Osteoblast (primary cell): Measurements from ENCODE around the gene SPAG16. TPM values are rescaled to one million over a fixed set of nuclear protein-coding genes. Genes with fewer than 3 reads are reported as not detected.
A peak's percentile ranks its signal among the peaks of the same experiment; 100 is the strongest.

Experiments
- DNase-seq: peaks from one replicate; pipeline ENCODE4 v3.0.0; 2011; ENCODE audit warnings: low spot score, mixed read lengths; ENCODE audit not compliant: insufficient read length; ENCODE audit errors: missing footprints
- H2AFZ ChIP-seq: 2 replicates; pipeline ENCODE4 v1.6.0; 2011; ENCODE audit warnings: mild to moderate bottlenecking, low read length
- H3K27ac ChIP-seq: 2 replicates; pipeline ENCODE4 v1.5.1; 2011; ENCODE audit warnings: mild to moderate bottlenecking, low read depth, low read length, moderate library complexity
- H3K27me3 ChIP-seq: 2 replicates; pipeline ENCODE4 v1.6.0; 2012; ENCODE audit warnings: mild to moderate bottlenecking, control low read depth, inconsistent platforms, low read length, moderate library complexity; ENCODE audit not compliant: insufficient read depth
- H3K36me3 ChIP-seq: 2 replicates; pipeline ENCODE4 v1.5.1; 2011; ENCODE audit warnings: mild to moderate bottlenecking, low read length, control low read depth, moderate library complexity; ENCODE audit not compliant: insufficient read depth
- H3K4me1 ChIP-seq: 2 replicates; pipeline ENCODE4 v1.5.1; 2011; ENCODE audit warnings: mild to moderate bottlenecking, low read length, control low read depth, moderate library complexity; ENCODE audit not compliant: insufficient read depth
- H3K4me2 ChIP-seq: 2 replicates; pipeline ENCODE4 v1.6.0; 2011; ENCODE audit warnings: mild to moderate bottlenecking, low read length; ENCODE audit not compliant: insufficient read depth
- H3K4me3 ChIP-seq: fragments of 200-600 bp; sonication (generic); 3 replicates; pipeline ENCODE4 v1.5.1; 2012; ENCODE audit warnings: mild to moderate bottlenecking, low read length, inconsistent platforms; ENCODE audit not compliant: insufficient read depth
- H3K79me2 ChIP-seq: 2 replicates; pipeline ENCODE4 v1.6.0; 2012; ENCODE audit warnings: mild to moderate bottlenecking, low read length, control low read depth, inconsistent platforms; ENCODE audit not compliant: insufficient read depth
- H3K9me3 ChIP-seq: 2 replicates; pipeline ENCODE4 v1.5.1; 2011; ENCODE audit warnings: low read depth, low read length, control low read depth
- H4K20me1 ChIP-seq: 2 replicates; pipeline ENCODE4 v1.6.0; 2012; ENCODE audit warnings: mild to moderate bottlenecking, low read length, control low read depth; ENCODE audit not compliant: insufficient read depth
- CTCF ChIP-seq: IDR thresholded peaks from 2 replicates; pipeline ENCODE4 v1.5.1; 2011; ENCODE audit warnings: mild to moderate bottlenecking, low read depth, low read length, moderate library complexity; ENCODE audit errors: extremely low read depth
- total RNA-seq: library from RNA; depleted of rRNA; stranded (reverse); fragments of >200 nt; gene quantifications from 2 replicates; pipeline ENCODE4 v1.2.3, GENCODE V29; 2012

SPAG16 gene
- total RNA-seq, 1 donor = 47.8 TPM

- Histone ChIP-seq H3K9me3 (no peaks in the 10 kb centered on the region), H3K36me3 (no peaks in the 10 kb centered on the region), H2AFZ (no peak overlapping the region), H3K4me1 (no peaks in the 10 kb centered on the region), H3K27ac (peak overlapping the region; percentile 18), H3K4me3 (no peak overlapping the region), H3K79me2 (no peaks in the 10 kb centered on the region), H3K4me2 (peak overlapping the region; percentile 44), H3K27me3 (no peaks in the 10 kb centered on the region), H4K20me1 (no peaks in the 10 kb centered on the region)
- no peak for TF ChIP-seq CTCF
- DNase-seq = peak; percentile 11
These were observed 550.5 kb downstream of the SPAG16 start for GRCh38 chr2:213834746-213835145.

DNA sequence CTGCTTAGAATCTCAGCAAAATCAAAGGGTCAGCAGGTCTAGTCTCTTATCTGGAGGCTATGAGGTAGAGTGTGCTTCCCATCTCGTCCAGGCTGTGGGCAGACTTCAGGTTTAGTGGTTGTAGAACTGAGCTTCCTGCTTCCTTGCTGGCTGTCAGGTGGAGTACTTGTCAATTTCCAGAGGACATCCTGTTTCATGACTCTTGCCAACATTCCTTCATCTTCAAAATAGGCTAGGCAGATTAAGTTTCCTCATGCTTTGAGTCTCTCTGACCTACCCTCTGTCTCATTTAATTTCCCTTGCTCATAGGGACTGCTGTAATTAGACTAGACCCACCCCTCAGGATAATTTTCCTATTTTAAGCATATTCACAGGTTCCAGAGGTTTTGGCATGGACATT, 562.6 kb downstream of the SPAG16 start:
- DNase-seq = no peak
- Histone ChIP-seq H3K36me3 (no peaks in the 10 kb centered on the region), H3K4me2 (no peak overlapping the region), H3K79me2 (no peaks in the 10 kb centered on the region), H3K4me1 (no peaks in the 10 kb centered on the region), H3K27ac (no peak overlapping the region), H4K20me1 (no peaks in the 10 kb centered on the region), H3K9me3 (no peaks in the 10 kb centered on the region), H3K27me3 (no peaks in the 10 kb centered on the region), H2AFZ (no peak overlapping the region), H3K4me3 (no peak overlapping the region)
- no peak for TF ChIP-seq CTCF

DNA sequence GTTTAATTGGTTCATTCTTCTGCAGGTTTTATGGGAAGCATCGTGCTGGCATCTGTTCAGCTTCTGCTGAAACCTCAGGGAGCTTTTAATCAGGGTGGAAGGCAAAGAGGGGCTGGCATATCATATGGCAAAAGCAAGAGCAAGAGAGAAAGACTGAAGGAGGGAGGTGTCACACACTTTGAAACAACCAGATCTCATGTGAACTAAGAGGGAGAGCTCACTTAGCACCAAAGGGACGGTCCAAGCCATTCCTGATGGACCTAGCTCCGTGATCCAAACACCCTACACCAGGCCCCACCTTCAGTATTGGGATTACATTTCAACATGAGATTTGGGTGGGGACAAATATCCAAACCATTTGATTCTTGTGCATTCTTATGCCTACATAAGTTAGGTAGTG, 563.1 kb downstream of the SPAG16 start:
- Histone ChIP-seq H3K4me1 (no peaks in the 10 kb centered on the region), H3K9me3 (no peaks in the 10 kb centered on the region), H4K20me1 (no peaks in the 10 kb centered on the region), H3K79me2 (no peaks in the 10 kb centered on the region), H3K4me2 (no peak overlapping the region), H3K27ac (no peak overlapping the region), H2AFZ (no peak overlapping the region), H3K27me3 (no peaks in the 10 kb centered on the region), H3K36me3 (no peaks in the 10 kb centered on the region), H3K4me3 (no peak overlapping the region)
- no peak for DNase-seq
- no peak for TF ChIP-seq CTCF

- no peak overlapping the region for H3K4me3 ChIP-seq
- no peak overlapping the region for H3K27ac ChIP-seq
- no peaks in the 10 kb centered on the region for H3K36me3 ChIP-seq
- no peak for DNase-seq
- H4K20me1 ChIP-seq = no peaks in the 10 kb centered on the region
- H3K27me3 ChIP-seq = no peaks in the 10 kb centered on the region
- no peaks in the 10 kb centered on the region for H3K4me1 ChIP-seq
- no peak overlapping the region for H2AFZ ChIP-seq
- H3K79me2 ChIP-seq = no peaks in the 10 kb centered on the region
- no peaks in the 10 kb centered on the region for H3K9me3 ChIP-seq
- no peak overlapping the region for H3K4me2 ChIP-seq
- no peak for TF ChIP-seq CTCF
These were observed 564.4 kb downstream of the SPAG16 start for GRCh38 chr2:213848631-213849030.
